ENCODE measurements around the gene PIK3AP1.

GRCh38 chr10:96637709-96638108 lies 82.6 kb downstream of the PIK3AP1 start:
- TF ChIP-seq CTCF (IDR thresholded peaks at IDR 0.05), result no peak
- no peak for TF ChIP-seq EZH2 (IDR thresholded peaks at IDR 0.05)
